GM18873 (cell line): ENCODE measurements around the gene WFDC1.

Experiments used
- ATAC-seq: cut with Tn5 transposase; IDR thresholded peaks from one replicate; pipeline ENCODE4 v1.9.1; 2021; ENCODE audit warnings: mild to moderate bottlenecking, moderate library complexity, moderate number of reproducible peaks; ENCODE audit not compliant: unreplicated experiment, low FRiP score

Gene WFDC1

DNA sequence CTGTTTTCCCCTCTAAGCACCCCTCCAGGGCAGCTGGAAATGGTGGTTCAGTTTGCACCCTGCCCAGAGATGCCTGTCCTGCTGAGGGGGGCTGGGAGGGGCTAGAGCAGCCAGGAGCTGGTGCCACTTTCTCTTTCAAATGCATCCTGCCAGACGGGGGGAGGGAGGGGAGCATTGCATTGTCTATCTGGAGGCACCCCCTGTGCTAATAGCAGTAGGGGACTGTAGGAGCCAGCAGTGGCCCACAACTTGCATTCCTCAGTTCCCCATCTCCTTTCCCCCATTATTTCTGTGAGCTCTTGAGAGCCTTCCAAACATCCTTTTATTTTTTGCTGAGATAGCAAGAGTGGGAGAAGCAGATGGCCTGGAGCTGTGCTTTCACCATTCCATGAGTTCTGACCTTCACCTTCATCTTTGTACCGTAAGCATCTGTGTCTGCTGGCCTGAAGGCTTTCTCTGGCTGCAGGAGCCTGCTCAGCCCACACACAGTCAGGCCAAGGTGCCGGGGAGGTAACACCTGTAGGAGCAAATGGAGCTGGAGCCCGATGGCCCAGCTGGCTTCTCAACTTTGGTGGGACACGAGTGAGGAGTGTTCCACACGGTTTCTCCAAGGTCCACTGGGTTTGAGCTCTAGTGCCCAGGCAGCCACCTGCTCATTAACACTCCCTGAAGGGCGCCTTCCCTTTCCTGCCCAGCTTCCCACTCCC, 5.2 kb downstream of the WFDC1 start:
- no peak for ATAC-seq

DNA sequence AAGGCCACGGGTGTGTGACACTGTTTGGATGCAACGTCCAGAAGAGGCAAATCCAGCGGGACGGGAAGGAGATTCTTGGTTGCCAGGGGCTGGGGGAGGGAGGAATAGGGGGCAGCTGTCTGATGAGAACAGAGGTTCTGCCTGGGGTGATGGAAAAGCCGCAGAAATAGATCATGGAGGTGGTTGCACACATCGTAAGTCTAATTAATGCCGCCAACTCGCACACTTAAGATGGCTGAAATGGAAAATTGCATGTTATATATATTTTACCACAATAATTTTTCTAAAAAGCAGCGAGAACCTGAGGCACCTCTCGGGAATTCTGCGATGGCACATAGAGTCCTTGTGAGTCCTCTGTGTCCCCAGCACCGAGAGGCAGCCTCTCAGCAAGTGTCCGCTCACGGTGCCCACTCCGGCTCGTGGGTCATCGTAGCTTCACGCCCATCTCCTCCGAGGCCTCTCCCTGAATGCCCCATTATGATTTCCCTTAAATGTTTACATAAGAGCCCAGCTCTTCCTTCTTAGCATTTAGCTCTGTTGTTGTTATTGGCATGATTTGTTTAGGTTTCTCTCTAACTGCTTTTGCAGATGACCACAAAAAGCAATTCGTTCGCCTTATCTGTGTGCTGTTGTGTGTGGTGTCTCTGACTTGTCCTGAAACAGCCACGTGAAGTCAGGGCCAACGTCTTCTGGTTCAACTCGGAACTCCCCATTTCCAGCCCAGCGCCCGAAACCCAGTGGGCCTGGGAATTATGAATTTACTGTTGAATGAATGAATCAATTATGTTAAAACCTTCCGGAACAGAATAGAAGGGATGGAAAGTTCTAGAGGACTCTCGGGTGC, 7.7 kb downstream of the WFDC1 start:
- ATAC-seq, result no peak

DNA sequence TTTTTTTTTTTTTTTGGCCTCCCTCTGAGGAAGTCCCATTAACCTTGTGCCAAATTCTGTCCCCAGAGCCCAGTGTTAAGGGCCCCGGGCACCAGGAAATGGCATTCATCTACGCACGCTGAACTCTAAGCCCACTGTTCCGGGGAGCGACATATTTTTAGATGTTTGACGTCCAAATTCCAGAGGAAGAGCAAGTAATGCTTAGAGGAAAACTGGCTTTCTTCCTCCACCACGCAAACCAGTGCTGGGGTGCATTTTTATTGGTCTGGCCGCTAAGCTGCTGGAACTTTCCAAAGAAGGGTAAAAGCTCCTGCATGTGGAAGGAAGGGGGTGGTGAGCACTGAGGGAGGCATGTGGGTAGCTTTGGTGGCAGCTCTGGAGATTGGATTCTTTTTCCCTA, 8.3 kb downstream of the WFDC1 start:
- ATAC-seq, result no peak

DNA sequence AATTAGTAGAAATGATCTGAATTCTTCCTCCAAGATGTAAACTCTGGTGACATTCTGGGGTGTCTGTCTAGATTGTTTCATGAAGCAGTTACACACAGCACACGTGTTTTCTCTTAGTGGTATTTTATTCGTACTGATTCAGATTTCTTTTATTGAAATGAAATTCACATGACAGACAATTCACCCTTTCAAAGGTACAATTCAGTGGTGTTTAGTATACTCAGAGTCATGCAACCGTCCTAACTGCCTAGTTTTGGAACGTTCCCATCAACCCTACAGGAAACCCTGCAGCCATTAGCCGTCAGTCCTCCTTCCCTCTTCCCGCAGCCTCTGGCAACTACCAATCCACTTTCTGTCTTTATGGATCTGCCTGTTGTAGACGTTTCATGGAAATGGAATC, 8.8 kb downstream of the WFDC1 start:
- no peak for ATAC-seq

DNA sequence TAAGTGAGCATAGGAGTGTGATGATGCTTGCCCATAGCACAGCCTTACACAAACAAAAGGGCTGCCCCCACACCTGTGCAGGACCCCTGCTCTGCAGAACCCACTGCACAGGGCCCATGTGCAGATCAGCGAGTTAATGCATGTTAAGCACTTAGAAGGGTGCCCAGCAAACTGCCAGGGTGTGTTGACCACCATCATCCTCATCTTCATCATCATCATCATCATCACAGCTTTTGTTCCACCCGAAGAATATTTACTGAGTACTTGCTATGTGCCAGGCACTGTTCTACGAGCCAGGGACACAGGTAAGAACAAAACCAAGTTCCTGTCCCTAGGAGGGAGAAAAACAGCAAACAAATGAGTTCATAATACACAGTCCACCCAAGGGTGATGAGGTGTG, 11.9 kb downstream of the WFDC1 start:
- ATAC-seq, result no peak

DNA sequence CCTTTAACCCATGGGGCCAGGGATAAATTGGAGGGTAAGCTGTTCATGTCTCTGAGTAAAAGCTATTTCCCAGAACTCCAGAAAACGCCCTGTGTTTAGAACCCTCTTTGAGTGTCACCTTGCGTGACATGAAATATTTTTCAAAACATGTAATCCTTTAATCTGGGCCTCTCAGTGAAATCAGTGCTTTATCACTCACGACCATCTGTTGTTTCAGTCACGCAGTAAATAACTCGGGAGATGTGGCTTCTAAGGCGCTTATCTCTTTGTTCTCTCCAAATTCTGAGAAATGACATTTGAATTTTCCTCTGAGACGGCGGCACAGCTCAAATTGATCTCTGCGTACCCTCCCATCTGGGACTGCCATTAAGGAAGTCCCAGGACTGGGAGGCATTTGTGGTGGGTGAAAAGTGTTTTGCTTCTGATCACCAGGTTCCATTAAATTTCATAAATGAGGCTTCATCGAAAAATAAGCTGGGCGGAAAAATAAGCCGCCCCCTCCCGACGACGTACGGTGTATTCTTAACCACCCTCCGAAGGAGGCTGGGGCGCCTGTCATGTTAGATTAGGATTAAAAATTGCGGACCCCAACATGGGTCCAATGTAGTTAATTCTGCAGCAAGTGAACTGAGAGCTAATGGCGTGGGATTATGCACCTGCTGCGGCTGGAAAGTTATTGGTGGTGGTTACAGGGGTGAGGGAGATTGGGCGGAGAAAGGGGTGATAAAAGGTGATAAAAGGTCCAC, 12.7 kb downstream of the WFDC1 start:
- no peak for ATAC-seq

DNA sequence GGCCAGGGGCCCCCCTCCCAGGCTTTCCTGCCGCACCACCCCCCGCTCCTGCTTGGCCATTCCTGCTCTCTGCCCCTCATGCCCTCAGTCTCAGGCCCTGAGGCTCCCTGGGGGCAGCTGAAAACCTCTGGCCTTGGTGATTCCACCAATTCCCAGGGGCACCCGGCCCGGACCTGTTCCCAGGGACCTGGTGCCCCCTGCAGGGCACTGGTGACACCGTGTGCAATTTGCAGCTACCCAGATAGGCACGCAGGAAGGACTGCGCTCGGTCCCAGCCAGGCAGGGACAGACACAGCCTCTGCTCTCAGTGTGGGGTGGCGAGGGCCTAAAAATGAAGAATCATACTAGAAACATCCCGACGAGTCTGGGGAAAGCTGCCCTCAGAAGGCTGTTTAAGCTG, 13.4 kb downstream of the WFDC1 start:
- no peak for ATAC-seq

DNA sequence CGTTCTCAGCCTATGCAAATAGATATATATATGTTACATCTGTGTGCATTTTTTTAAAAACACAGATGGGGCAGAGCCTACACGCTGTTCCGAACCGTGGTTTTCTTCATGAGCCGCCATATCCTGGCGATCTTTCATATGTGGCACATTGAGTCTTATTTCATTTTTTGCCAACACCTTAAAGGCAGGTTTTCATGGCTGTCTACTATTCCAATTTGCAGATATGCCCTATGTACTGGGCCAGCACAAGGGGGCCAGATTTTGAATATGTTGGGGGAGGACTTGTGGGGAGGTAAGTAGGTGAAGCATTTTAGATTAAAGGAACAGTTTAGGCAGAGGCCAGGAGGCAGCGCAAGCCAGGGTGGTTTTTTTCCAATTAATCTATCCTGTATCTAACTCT, 16.0 kb downstream of the WFDC1 start:
- ATAC-seq, result no peak

DNA sequence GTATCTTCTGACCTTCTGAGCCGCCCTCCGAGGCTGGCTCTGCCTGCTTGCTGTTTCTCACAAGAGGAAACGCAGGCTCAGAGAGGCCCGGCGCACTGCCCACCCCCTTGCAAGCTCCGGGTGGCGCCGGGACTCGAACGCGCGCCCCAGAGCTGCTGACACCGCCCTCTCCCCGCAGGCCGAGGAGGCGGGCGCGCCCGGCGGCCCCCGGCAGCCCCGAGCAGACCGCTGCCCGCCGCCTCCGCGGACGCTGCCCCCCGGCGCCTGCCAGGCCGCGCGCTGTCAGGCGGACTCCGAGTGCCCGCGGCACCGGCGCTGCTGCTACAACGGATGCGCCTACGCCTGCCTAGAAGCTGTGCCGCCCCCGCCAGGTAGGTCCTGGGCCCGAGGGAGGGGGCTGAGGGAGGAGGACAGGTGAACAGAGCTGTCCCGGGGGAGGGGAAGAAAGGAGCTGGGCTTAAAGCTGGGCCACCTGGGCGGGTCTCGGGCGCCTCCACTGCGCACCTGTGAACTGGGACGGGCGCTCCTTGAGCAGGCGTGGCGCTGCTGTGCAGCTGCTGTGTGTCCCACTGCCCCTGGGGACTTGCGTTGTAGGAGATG, 18.2 kb downstream of the WFDC1 start:
- ATAC-seq, result no peak

DNA sequence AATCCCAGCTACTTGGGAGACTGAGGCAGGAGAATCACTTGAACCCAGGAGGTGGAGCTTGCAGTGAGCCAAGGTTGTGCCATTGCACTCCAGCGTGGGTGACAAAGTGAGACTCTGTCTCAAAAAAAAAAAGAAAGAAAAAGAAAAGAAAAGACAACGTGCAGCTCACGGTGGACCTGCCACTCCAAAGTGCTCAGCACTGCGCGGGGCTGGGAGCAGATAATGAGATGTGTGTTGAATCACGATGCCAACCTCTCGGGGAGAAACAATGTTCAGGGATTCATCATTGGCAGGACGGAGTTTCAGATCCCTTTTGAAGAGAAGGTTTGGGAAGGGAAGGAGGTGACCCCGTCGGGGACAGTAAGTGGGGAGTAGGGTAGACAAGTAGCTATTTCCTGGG, 19.2 kb downstream of the WFDC1 start:
- no peak for ATAC-seq

DNA sequence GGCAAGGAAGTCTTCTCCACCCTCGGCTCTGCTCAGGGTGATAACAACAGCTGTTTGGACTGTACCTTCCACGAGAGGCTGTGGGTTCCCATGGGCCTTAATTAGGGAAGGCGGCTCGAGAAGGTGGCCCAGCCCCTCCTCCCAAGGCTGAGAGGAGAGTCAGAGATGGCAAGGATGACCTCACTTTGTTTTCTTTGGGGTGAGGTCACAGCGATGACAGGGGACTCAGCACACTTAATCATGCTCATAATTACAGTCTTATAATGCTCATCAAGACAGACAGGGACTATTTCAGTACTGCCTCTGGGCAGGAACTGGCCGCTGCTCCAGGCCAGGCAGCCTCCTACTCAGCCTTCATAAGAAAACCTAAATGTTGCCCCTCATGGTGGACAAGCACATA, 19.7 kb downstream of the WFDC1 start:
- no peak for ATAC-seq

DNA sequence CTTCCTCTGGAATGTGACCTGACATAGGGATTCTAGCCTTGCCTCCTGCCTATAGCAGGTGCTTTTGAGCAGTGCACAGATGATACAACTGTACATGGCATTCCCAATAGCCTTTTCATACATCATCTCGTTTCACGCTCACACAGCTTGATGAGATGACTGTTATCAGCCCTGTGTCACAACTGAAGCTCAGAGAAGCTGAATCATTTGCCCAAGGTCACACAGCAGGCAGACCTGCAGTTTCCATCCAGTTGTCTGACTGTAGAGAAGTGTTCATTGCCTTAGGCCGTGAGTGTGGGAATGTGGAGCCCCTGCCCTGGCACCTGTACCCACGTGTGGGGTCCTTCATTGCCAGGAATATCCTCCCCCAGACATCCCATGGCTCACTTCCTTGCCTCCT, 20.1 kb downstream of the WFDC1 start:
- ATAC-seq, result no peak

DNA sequence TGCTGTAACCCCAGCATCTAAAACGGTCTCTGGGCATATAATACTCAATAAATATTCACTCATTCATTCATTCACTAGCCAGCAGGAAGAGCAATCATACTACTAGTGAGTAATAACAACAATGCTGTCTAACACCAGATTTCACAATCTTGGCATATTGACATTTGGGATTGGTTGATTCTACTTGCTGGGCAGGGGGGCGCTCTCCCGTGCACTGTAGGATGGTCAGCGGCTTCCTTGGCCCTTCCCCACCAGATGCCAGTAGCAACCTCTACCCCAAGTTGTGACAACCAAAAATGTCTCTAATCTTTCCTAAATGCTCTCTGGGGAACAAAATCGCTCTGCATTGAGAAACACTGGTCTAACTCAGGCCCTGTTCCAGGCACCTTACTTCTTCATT, 20.7 kb downstream of the WFDC1 start:
- ATAC-seq, result no peak

DNA sequence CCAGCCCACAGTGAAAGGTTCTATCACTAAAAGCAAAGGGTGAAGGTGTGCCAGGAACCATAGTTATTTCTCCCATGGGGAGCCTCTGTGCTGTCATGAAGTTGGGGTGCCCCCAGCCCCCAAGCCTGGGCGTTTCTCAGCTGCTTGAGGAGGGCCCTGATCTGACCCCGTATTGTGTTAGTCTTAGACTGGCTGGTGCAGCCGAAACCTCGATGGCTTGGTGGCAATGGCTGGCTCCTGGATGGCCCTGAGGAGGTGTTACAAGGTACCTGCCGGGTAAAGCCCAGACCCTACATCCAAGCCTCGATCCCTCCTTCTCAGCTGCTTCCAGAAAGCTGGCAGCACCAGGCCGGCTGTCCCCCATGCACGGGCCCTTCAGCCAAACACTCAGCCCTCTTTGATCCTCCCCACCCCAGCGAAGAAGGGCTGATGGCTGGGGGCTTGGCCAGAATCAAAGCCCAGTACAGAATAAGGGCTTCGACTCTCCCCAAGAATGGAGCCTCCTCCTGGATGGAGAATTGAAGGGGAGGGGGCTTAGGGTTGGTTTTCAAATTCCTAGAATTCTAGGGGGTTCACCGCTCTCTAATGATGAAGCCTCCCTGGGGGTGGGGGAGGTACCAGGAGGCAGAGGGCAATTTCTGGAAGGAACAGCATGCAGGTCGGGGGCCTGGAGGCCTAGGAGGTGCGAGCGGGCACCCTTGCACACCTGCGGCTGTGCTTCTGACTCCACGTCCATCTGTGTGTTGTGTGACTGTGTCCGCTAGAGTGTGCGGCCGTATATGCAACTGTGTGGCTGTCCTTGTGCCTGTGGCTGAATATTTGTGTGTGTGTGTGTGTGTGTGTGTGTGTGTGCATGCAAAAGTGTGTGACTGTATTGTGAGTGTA, 23.7 kb downstream of the WFDC1 start:
- no peak for ATAC-seq

DNA sequence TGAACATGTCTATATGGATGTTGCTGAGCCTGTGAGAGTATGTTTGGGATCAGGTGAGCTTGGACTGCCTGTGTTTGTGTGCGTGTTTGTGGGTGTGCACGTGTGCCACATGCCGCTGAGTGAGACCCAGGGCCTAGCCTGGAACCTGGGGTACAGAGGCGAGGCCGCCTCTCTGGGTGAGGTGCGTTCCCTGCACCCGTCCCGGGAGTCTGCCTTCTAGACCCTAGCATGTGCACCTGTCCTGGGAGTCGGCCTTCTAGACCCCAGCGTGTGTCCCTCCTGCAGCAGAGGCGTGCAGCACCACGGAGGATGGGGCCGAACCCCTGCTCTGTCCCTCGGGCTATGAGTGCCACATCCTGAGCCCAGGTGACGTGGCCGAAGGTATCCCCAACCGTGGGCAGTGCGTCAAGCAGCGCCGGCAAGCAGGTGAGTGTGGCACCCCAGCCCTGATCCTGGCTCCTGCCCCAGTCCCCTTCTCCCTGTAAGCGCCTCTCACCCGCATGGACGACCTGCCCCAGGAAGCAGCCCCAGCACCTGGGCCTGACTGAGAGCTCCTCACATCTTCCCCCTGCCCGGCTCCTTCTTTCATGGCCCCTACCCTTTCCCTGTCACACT, 24.6 kb downstream of the WFDC1 start:
- ATAC-seq, result no peak

DNA sequence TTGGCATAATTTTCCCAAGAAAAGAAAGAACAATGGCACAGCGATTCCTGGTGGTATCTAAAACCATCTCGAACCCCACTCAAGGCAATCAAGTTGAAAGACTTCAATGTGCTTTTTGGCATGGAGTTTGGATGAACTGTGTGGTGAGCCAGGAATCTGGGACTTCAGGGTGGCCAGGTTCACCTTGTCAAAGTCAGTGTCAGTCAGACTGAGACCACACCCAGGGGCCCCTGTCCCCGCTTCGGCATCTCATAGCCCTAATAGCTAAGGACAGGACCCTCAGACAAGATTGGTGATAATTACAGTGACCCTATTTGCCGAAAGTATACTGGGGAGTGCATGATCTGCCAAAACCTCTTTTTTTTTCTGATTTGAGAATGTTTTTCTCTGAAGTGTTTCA, 25.8 kb downstream of the WFDC1 start:
- no peak for ATAC-seq

DNA sequence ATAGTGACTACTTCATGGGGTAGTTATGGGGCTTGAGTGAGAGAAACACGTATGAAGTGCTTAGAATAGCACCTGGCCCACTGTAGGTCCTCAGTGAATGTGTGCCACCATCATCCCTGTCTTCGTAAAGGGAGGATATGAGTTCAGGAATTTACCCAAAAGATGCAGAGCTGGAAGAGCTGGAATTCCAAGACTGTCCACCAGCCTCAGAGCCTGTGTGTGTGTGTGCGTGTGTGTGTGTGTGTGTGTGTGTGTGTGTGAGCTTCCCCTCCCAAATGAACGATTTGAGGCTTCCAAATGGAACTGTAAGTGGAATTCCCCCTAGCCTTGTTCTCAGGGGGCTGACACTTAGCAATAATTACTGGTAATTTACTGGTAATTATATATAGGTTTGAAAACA, 27.3 kb downstream of the WFDC1 start:
- ATAC-seq, result no peak

DNA sequence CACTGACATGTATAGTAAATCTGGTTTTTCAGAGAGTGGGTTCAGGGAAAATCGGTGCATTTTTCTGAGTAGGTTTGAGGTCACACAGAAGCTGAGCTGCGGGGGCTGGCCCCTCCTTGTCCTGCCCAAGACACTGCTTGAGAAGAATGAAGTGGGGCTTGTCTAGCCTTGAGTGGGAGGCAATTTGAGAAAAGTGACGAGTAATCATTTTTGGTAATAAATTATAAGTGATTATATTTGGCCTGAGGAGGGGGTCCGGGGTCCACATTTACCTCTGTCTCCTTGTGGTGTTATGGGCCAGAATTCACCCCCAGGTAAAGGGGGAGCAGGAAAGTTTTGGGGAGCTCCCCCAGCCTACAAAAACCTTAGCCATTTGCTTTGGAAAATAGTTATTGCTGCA, 28.1 kb downstream of the WFDC1 start:
- ATAC-seq, result no peak

DNA sequence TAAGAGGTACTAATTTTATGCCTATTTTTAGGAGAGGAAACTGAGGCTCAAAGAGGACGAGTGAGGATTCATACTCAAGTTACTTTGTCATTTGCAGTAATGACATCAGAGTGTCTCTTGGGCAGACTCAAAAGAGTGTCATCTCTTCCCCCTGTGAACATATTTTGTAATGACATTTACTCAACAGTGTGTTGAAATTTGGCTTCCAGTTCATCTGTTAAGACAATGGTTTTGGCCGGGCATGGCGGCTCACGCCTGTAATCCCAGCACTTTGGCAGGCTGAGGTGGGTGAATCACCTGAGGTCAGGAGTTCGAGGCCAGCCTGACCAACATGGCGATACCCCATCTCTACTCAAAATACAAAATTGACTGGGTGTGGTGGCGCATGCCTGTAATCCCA, 28.9 kb downstream of the WFDC1 start:
- ATAC-seq, result no peak
